AG04450 (cell line): ENCODE results near the gene ACKR4. TPM values are rescaled to one million over a fixed set of nuclear protein-coding genes. Genes with fewer than 3 reads are reported as not detected.
A peak's percentile ranks its signal among the peaks of the same experiment; 100 is the strongest.

Source experiments
- CTCF ChIA-PET: fragments of 300-600, 350-600 bp; formaldehyde crosslinking; extraction: SDS; loops from one replicate; lab custom pipeline; 2022; ENCODE audit warnings: antibody characterized with exemption, inconsistent platforms; lab: Charles Lee
- POLR2A ChIA-PET: fragments of 350-600 bp; formaldehyde crosslinking; extraction: SDS; loops from one replicate; lab custom pipeline; 2021; ENCODE audit warnings: antibody characterized with exemption, inconsistent platforms; lab: Yijun Ruan, JAX
- DNase-seq: peaks from one replicate; pipeline ENCODE4 v3.0.0-alpha.2; 2011; ENCODE audit warnings: low read depth, low spot score
- H3K27ac ChIP-seq: one replicate; pipeline ENCODE4 v1.5.1; 2012; ENCODE audit warnings: low read depth, low read length, control low read depth
- H3K27me3 ChIP-seq: one replicate; pipeline ENCODE4 v1.6.0; 2012; ENCODE audit warnings: low read length; ENCODE audit not compliant: control insufficient read depth, insufficient read depth
- H3K4me3 ChIP-seq: 2 replicates; pipeline ENCODE4 v1.5.1; 2011; ENCODE audit warnings: mild to moderate bottlenecking, low read depth, low read length, control low read depth
- H3K9me3 ChIP-seq: 2 replicates; pipeline ENCODE4 v1.5.1; 2012; ENCODE audit warnings: low read length; ENCODE audit not compliant: control insufficient read depth, insufficient read depth
- CTCF ChIP-seq: IDR thresholded peaks from 2 replicates; pipeline ENCODE4 v1.5.1; 2011; ENCODE audit warnings: low read depth, low read length, control low read depth, inconsistent platforms
- polyA plus RNA-seq: library from polyadenylated mRNA; depleted of rRNA; stranded (reverse); fragments of >200 nt; gene quantifications from 2 replicates; pipeline ENCODE4 v1.2.3, GENCODE V29; 2011

ACKR4 gene
- polyA plus RNA-seq, 1 experiment: 0.10 TPM

- Histone ChIP-seq H3K4me3 (no peak overlapping the region), H3K27ac (peak overlapping the region; percentile 59), H3K27me3 (no peaks in the 10 kb centered on the region), H3K9me3 (no peaks in the 10 kb centered on the region)
- TF ChIP-seq CTCF: no peak
- CTCF ChIA-PET: interaction anchor here (3.1 kb wide), 1 partner anchor 58 kb away, joined by 15 read pairs; no protein-coding TSS in a partner anchor
- DNase-seq: no peak
- POLR2A ChIA-PET: interaction anchor here (1.2 kb wide), 1 partner anchor 50 kb away, joined by 6 read pairs; no protein-coding TSS in a partner anchor
These were observed 3.7 kb upstream of the ACKR4 start for GRCh38 chr3:132593241-132593946.

GRCh38 chr3:132593947-132594323, 3.1 kb upstream of the ACKR4 start:
- DNase-seq: peak; percentile 42
- CTCF ChIA-PET: interaction anchor here (0.5 to 3.1 kb wide), 2 partner anchors 37 to 59 kb away, joined by 3 to 15 read pairs; no protein-coding TSS in a partner anchor
- POLR2A ChIA-PET: interaction anchor here (1.2 kb wide), 1 partner anchor 51 kb away, joined by 6 read pairs; no protein-coding TSS in a partner anchor
- H3K27ac ChIP-seq: no peak overlapping the region
- TF ChIP-seq CTCF: no peak
- H3K4me3 ChIP-seq: no peak overlapping the region
- no peaks in the 10 kb centered on the region for H3K9me3 ChIP-seq
- no peaks in the 10 kb centered on the region for H3K27me3 ChIP-seq

GRCh38 chr3:132594498-132594897, 2.6 kb upstream of the ACKR4 start:
- POLR2A ChIA-PET: interaction anchor here (1.1 to 1.2 kb wide), 2 partner anchors 52 kb away, joined by 4 to 6 read pairs; no protein-coding TSS in a partner anchor
- Histone ChIP-seq H3K27ac (no peak overlapping the region), H3K9me3 (no peaks in the 10 kb centered on the region), H3K27me3 (no peaks in the 10 kb centered on the region), H3K4me3 (no peak overlapping the region)
- no peak for DNase-seq
- no peak for TF ChIP-seq CTCF
- CTCF ChIA-PET: interaction anchor here (0.5 to 3.1 kb wide), 3 partner anchors 37 to 59 kb away, joined by 3 to 15 read pairs (median 3); no protein-coding TSS in a partner anchor

GRCh38 chr3:132595014-132595413, 2.1 kb upstream of the ACKR4 start:
- no peak overlapping the region for H3K4me3 ChIP-seq
- POLR2A ChIA-PET: interaction anchor here (1.1 kb wide), 1 partner anchor 52 kb away, joined by 4 read pairs; no protein-coding TSS in a partner anchor
- no peaks in the 10 kb centered on the region for H3K9me3 ChIP-seq
- H3K27ac ChIP-seq: no peak overlapping the region
- TF ChIP-seq CTCF: no peak
- CTCF ChIA-PET: interaction anchor here (1.0 to 3.1 kb wide), 2 partner anchors 48 to 60 kb away, joined by 3 to 15 read pairs; no protein-coding TSS in a partner anchor
- no peaks in the 10 kb centered on the region for H3K27me3 ChIP-seq
- no peak for DNase-seq

- ChIA-PET CTCF (no interaction called here), POLR2A (no interaction called here)
- TF ChIP-seq CTCF: no peak
- no peaks in the 10 kb centered on the region for H3K27me3 ChIP-seq
- DNase-seq: no peak
- H3K9me3 ChIP-seq: no peaks in the 10 kb centered on the region
- H3K27ac ChIP-seq: no peak overlapping the region
- H3K4me3 ChIP-seq: no peak overlapping the region
These were observed 744 bp upstream of the ACKR4 start for GRCh38 chr3:132596326-132596725.
